SU-DHL-6 (cell line): ENCODE measurements around the gene CSRNP3.

ENCODE experiments used
- H2AFZ ChIP-seq: fragments of 200-600 bp; sonication (generic); 2 replicates; pipeline ENCODE4 v1.6.1; 2014; ENCODE audit warnings: low read depth, mild to moderate bottlenecking, moderate library complexity, mixed read lengths, antibody characterized with exemption, low read length; ENCODE audit not compliant: severe bottlenecking
- H3F3A ChIP-seq: fragments of 200-600 bp; shearing (Covaris generic); 2 replicates; pipeline ENCODE4 v1.6.0; 2016; ENCODE audit warnings: antibody characterized with exemption, mild to moderate bottlenecking; ENCODE audit not compliant: insufficient read depth
- H3K27ac ChIP-seq: fragments of 200-600 bp; sonication (generic); 2 replicates; pipeline ENCODE4 v1.5.1; 2016; ENCODE audit warnings: low read depth, mild to moderate bottlenecking, low read length, moderate library complexity, mixed read lengths
- H3K27me3 ChIP-seq: fragments of 200-600 bp; sonication (generic), shearing (Covaris generic); 2 replicates; pipeline ENCODE4 v1.6.0; 2014; ENCODE audit warnings: mild to moderate bottlenecking, low read length
- H3K36me3 ChIP-seq: fragments of 200-600 bp; sonication (generic); 2 replicates; pipeline ENCODE4 v1.6.1; 2014; ENCODE audit warnings: mild to moderate bottlenecking, low read length, mixed read lengths
- H3K4me2 ChIP-seq: fragments of 300-600, 200-600 bp; shearing (Covaris generic), sonication (generic); 2 replicates; pipeline ENCODE4 v1.6.0; 2014; ENCODE audit warnings: low read length, low read depth, mild to moderate bottlenecking; ENCODE audit not compliant: poor library complexity, severe bottlenecking
- H3K4me3 ChIP-seq: fragments of 200-600 bp; sonication (generic); 2 replicates; pipeline ENCODE4 v1.5.1; 2014; ENCODE audit warnings: antibody characterized with exemption, low read length, mild to moderate bottlenecking, mixed read lengths; ENCODE audit not compliant: insufficient read depth, poor library complexity, severe bottlenecking
- H3K79me2 ChIP-seq: fragments of 200-600 bp; sonication (generic); 2 replicates; pipeline ENCODE4 v1.6.1; 2014; ENCODE audit warnings: mild to moderate bottlenecking, low read length, moderate library complexity; ENCODE audit not compliant: insufficient read depth
- H3K9ac ChIP-seq: fragments of 200-600 bp; sonication (generic); 2 replicates; pipeline ENCODE4 v1.7.0; 2014; ENCODE audit warnings: mild to moderate bottlenecking, low read length
- H3K9me2 ChIP-seq: fragments of 200-600 bp; sonication (generic); replicated peaks from 2 replicates; pipeline ENCODE4 v1.6.1; 2014; ENCODE audit warnings: low read length; ENCODE audit not compliant: insufficient read depth
- H3K9me3 ChIP-seq: fragments of 200-600 bp; sonication (generic); 2 replicates; pipeline ENCODE4 v1.6.1; 2014; ENCODE audit warnings: low read length, mixed read lengths; ENCODE audit not compliant: insufficient read depth
- H4K20me1 ChIP-seq: fragments of 200-600 bp; sonication (generic); 2 replicates; pipeline ENCODE4 v1.6.1; 2014; ENCODE audit warnings: low read depth, mild to moderate bottlenecking, antibody characterized with exemption, low read length, moderate library complexity, mixed read lengths
- CTCF ChIP-seq: fragments of 200-600 bp; sonication (generic); IDR thresholded peaks from one replicate; pipeline ENCODE4 v1.5.1; 2017; ENCODE audit warnings: antibody characterized with exemption, mild to moderate bottlenecking, low read length, moderate library complexity; ENCODE audit not compliant: insufficient read depth, poor library complexity, severe bottlenecking
- EZH2phosphoT487 ChIP-seq: fragments of 200-600 bp; sonication (generic), shearing (Covaris generic); conservative IDR thresholded peaks from 2 replicates; pipeline ENCODE4 v1.6.1; 2018; ENCODE audit warnings: mild to moderate bottlenecking, antibody characterized with exemption, low read length, moderate library complexity, mixed read lengths

The CSRNP3 gene

GRCh38 chr2:165505514-165505913 lies 36.0 kb downstream of the CSRNP3 start:
- no peak overlapping the region for H3K4me2 ChIP-seq
- H3F3A ChIP-seq, result no peaks in the 10 kb centered on the region
- H3K79me2 ChIP-seq, result no peaks in the 10 kb centered on the region
- H3K27ac ChIP-seq, result no peak overlapping the region
- H3K27me3 ChIP-seq, result no peaks in the 10 kb centered on the region
- H3K9ac ChIP-seq, result no peak overlapping the region
- H3K36me3 ChIP-seq, result no peaks in the 10 kb centered on the region
- H3K9me3 ChIP-seq, result no peaks in the 10 kb centered on the region
- no peaks in the 10 kb centered on the region for H3K9me2 ChIP-seq
- TF ChIP-seq EZH2phosphoT487 (no peak), CTCF (no peak)
- no peak overlapping the region for H2AFZ ChIP-seq
- H3K4me3 ChIP-seq, result no peak overlapping the region
- H4K20me1 ChIP-seq, result no peaks in the 10 kb centered on the region

- H3K27ac ChIP-seq, result no peak overlapping the region
- no peaks in the 10 kb centered on the region for H3K9me3 ChIP-seq
- H3K79me2 ChIP-seq, result no peaks in the 10 kb centered on the region
- no peak overlapping the region for H2AFZ ChIP-seq
- no peaks in the 10 kb centered on the region for H3K27me3 ChIP-seq
- no peaks in the 10 kb centered on the region for H3F3A ChIP-seq
- H3K4me3 ChIP-seq, result no peak overlapping the region
- H3K36me3 ChIP-seq, result no peaks in the 10 kb centered on the region
- H3K9ac ChIP-seq, result no peak overlapping the region
- no peak overlapping the region for H3K4me2 ChIP-seq
- no peak for TF ChIP-seq EZH2phosphoT487
- TF ChIP-seq CTCF, result no peak
- no peaks in the 10 kb centered on the region for H4K20me1 ChIP-seq
- H3K9me2 ChIP-seq, result no peaks in the 10 kb centered on the region
Observed at GRCh38 chr2:165508927-165509326, 39.4 kb downstream of the CSRNP3 start.

GRCh38 chr2:165513479-165513878 lies 44.0 kb downstream of the CSRNP3 start:
- no peaks in the 10 kb centered on the region for H3K9me2 ChIP-seq
- H3K9ac ChIP-seq, result no peak overlapping the region
- H3K36me3 ChIP-seq, result no peaks in the 10 kb centered on the region
- no peak for TF ChIP-seq EZH2phosphoT487
- no peak for TF ChIP-seq CTCF
- H4K20me1 ChIP-seq, result peaks cover 3% of the 10 kb centered on the region; the same call in 1 of the 2 replicates
- no peak overlapping the region for H3K4me3 ChIP-seq
- H3K9me3 ChIP-seq, result no peaks in the 10 kb centered on the region
- H3F3A ChIP-seq, result no peaks in the 10 kb centered on the region
- H2AFZ ChIP-seq, result no peak overlapping the region
- no peak overlapping the region for H3K4me2 ChIP-seq
- no peaks in the 10 kb centered on the region for H3K27me3 ChIP-seq
- no peaks in the 10 kb centered on the region for H3K79me2 ChIP-seq
- no peak overlapping the region for H3K27ac ChIP-seq
